WERI-Rb-1 (cell line): ENCODE results near the gene KRT3.

Source experiments
- DNase-seq: peaks from one replicate; pipeline ENCODE4 v3.0.0-alpha.2; 2020
- H3K27ac ChIP-seq: fragments of 250-450 bp; sonication (Bioruptor Pico); 2 replicates; pipeline ENCODE4 v1.5.1; 2020; ENCODE audit warnings: mild to moderate bottlenecking, moderate library complexity
- H3K27me3 ChIP-seq: fragments of 250-450 bp; sonication (Bioruptor Pico); 2 replicates; pipeline ENCODE4 v1.5.1; 2021; ENCODE audit warnings: mild to moderate bottlenecking, low read depth, moderate library complexity; ENCODE audit not compliant: insufficient read depth, severe bottlenecking
- H3K36me3 ChIP-seq: fragments of 250-450 bp; sonication (Bioruptor Pico); 2 replicates; pipeline ENCODE4 v1.5.1; 2020; ENCODE audit warnings: mild to moderate bottlenecking, moderate library complexity
- H3K4me3 ChIP-seq: 2 replicates; pipeline ENCODE4 v1.5.1; 2011; ENCODE audit warnings: low read depth, mild to moderate bottlenecking, control low read depth, low read length
- H3K9me3 ChIP-seq: fragments of 250-450 bp; sonication (Bioruptor Pico); 2 replicates; pipeline ENCODE4 v1.5.1; 2021; ENCODE audit warnings: mild to moderate bottlenecking, moderate library complexity; ENCODE audit not compliant: severe bottlenecking
- TF ChIP-seq, protein P1 (sequence below): IDR thresholded peaks from 2 replicates; pipeline ENCODE4 v1.5.1; 2011; ENCODE audit warnings: low read depth, mild to moderate bottlenecking, control low read depth, inconsistent platforms, low read length

Gene KRT3

DNA sequence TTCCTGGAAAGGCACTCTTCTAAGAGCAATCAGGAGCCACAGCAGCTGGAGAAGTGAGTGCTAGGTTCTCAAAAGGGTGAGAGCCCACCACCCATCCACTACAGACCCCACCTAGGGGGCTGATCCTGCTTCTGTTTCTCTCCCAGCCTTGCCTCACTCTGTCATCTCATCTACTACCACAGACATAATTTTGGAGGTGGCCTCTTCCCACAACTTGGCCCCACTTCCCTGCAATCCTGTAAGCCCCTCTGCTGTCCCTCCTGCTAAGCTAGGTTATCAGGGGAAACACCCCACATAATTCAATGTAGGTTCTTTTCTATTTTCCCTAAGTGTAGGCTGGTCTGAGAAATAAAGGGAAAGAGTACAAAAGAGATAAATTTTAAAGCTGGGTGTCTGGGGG lies 35.3 kb downstream of the KRT3 start:
- DNase-seq = no peak
- no peaks in the 10 kb centered on the region for H3K36me3 ChIP-seq
- no peak overlapping the region for H3K27ac ChIP-seq
- peaks cover 36% of the 10 kb centered on the region for H3K27me3 ChIP-seq
- TF ChIP-seq, protein P1, sequence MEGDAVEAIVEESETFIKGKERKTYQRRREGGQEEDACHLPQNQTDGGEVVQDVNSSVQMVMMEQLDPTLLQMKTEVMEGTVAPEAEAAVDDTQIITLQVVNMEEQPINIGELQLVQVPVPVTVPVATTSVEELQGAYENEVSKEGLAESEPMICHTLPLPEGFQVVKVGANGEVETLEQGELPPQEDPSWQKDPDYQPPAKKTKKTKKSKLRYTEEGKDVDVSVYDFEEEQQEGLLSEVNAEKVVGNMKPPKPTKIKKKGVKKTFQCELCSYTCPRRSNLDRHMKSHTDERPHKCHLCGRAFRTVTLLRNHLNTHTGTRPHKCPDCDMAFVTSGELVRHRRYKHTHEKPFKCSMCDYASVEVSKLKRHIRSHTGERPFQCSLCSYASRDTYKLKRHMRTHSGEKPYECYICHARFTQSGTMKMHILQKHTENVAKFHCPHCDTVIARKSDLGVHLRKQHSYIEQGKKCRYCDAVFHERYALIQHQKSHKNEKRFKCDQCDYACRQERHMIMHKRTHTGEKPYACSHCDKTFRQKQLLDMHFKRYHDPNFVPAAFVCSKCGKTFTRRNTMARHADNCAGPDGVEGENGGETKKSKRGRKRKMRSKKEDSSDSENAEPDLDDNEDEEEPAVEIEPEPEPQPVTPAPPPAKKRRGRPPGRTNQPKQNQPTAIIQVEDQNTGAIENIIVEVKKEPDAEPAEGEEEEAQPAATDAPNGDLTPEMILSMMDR = no peak
- H3K9me3 ChIP-seq = peaks cover 9% of the 10 kb centered on the region
- H3K4me3 ChIP-seq = no peak overlapping the region

DNA sequence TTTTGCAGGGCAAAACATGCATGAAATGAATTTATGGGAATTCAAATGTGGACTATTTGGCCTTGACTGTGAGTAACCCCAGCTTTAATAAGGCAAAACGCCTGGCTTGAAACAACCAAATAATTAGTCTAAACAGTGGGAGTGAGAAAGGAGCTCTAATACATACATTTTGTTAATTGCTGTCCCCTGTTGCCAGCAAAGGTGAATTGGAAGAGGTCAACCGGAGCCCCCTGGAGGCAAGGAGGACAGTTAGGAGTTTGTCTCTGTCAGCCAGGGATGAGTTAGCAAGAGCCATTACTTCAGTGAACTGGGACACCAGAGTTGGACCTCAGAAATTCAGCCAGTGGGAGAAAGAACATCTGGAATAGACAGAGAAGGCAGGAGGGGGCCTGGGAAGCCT lies 36.2 kb downstream of the KRT3 start:
- peaks cover 9% of the 10 kb centered on the region for H3K9me3 ChIP-seq

DNA sequence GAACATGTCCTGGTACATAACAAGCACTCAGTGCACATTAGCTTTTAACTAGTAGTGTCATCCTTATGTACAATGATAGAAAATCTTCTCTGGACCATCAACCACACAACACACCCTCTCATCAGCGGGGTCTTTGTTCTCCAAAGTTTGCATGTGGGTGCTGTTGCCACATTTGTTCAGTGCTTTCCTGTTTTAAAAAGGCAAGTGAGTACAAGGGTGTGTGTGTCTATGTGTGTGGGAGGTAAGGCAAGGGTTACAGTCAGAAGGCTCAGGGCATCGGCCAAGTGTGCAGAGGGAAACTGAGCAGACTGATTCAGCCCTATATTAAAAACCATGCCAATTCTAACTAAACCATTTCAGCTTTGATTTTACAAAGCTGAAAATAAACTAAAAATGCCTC lies 36.7 kb downstream of the KRT3 start:
- DNase-seq = no peak
- TF ChIP-seq, protein P1 = no peak
- Histone ChIP-seq H3K27ac (no peak overlapping the region), H3K27me3 (peaks cover 22% of the 10 kb centered on the region), H3K36me3 (no peaks in the 10 kb centered on the region), H3K4me3 (no peak overlapping the region), H3K9me3 (peaks cover 9% of the 10 kb centered on the region)

More for the DNA sequence above, 36.2 kb downstream of the KRT3 start:
- DNase-seq = no peak
- peaks cover 27% of the 10 kb centered on the region for H3K27me3 ChIP-seq
- TF ChIP-seq, protein P1 = no peak
- no peak overlapping the region for H3K27ac ChIP-seq
- no peaks in the 10 kb centered on the region for H3K36me3 ChIP-seq
- H3K4me3 ChIP-seq = no peak overlapping the region

DNA sequence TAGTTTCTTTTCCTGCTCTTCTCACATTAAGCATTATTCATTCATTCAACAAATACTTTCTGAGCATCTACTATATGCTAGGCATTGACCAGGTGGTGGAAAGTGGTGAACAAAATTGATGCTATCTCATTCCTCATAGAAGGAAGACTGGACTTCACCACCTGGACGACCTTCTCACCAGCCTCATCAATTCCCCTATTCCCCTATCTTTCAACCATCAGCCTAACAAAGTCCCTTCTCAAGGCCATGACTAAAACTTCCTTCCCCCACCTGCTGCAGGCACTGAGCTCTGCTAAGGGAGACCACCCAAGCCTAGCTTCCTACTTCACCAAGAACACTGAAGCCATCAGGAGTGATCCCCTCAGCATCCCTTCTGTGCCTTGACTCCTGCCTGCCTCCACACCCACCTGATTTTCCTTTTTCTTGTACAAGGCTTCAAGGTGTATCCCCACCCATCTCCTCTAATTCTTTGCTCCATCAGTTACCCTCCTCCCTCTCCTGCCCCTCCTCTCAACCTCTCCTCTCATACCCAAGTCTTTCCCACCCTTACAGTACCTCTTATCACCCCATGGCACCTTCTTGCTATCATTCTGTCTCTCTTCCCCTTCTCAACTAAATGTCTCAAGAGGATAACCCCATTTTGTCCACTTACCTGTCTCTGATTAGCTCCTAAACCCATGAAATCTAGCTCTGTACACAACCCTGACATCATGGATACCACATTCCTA lies 38.3 kb downstream of the KRT3 start:
- Histone ChIP-seq H3K27ac (no peak overlapping the region), H3K27me3 (peaks cover 16% of the 10 kb centered on the region), H3K4me3 (no peak overlapping the region), H3K9me3 (peaks cover 9% of the 10 kb centered on the region), H3K36me3 (no peaks in the 10 kb centered on the region)
- no peak for DNase-seq
- TF ChIP-seq, protein P1 = no peak

DNA sequence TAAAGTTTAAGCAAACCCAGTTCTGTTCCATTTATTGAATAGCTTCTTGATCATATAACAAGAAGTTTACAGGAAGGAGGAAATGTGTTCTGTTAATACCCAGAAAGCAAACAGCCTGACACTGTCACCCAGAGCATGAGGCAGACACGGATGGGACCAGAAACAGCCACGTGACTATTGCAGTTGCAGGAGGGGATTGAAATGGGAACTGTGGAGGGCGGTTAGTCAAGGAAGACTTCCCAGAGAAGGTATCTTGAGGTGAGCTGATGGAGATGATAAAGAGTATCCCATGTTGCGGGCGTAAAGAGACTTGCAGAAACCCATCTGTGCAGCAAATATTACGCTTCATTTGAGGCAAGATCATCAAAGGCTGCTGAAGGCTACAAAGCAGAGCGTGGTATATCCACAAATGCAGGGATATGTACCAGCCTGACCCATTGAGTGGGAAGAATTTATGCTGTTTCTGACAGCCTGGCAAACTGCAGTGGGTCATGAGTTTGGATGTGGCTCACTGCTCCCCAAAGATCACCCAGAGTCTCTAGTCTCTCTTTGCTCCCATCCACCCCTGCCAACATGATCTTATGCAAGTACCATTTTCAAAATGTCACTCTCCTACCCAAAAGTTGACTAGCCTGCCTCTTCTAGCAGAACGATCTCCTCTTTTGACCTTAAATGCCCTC lies 39.5 kb downstream of the KRT3 start:
- Histone ChIP-seq H3K36me3 (no peaks in the 10 kb centered on the region), H3K4me3 (no peak overlapping the region), H3K27me3 (peaks cover 25% of the 10 kb centered on the region), H3K27ac (no peak overlapping the region), H3K9me3 (peaks cover 4% of the 10 kb centered on the region)
- TF ChIP-seq, protein P1 = no peak
- DNase-seq = no peak
